NCI-H82 treated with DMSO at 0.1 percent for 48 hours (cell line): ENCODE results near the gene DHX58.
"Not testable (repeated sequence)": the region's sequence is repeated elsewhere in the genome, so short reads cannot be mapped to it uniquely, and the experiment has no call there.

ENCODE experiments used
- DNase-seq: peaks from one replicate; lab custom pipeline; 2025; ENCODE audit not compliant: unreplicated experiment; lab: John Stamatoyannopoulos, UW

Gene DHX58

DNA sequence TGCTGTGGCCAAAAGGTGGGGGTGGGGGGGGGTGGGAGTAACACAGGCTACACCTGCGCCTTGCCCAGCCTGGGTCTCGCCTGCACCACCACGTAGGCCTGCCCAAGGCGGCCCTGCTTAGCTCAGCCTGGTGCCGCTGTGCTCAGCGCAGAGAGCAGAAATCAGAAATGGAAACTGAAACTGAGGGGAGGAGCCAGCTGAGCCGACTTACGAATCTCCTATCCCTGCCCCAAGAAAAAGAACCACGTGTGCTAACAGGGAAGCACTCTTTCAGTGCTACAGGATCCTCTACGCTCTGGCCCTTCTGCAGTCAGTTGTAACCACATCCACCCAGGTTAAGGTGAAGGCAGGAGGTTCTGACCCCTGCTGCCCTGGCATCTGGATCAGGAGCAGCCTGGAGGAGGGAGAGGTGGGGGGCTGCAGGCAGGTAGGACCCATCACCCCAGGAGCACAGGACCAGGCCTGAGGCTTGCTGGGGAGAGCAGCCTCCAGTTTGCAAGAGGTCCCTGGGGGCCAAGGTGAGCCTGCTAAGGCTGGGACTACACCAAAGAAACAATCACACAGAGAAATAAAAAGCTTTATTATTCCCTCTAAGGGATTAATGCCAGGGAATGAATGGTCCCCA lies at the start of gene DHX58:
Gene DHX58 (minus strand): TSS at position 163 of the 625 bp plus-strand sequence. CDS start 822 bp downstream, outside the sequence.
- no peak for DNase-seq

DNA sequence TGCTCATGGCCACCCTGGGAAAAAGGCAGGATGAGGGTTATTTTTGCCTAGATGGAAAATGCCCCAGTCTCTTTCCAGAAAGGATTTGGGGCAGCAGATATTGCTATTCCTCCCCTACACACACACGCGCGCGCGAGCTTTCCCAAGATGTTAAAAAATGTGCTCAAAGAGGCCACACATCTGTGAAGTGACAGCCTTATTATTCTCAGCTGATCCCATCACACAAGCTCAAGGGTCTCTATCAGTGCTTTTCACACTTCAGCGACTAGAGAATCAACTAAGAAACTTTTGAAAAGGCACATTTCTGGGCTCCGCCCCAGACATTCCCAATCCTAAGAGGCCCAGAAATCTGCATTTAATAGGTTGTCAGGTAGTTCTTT lies 48.0 kb upstream of the DHX58 start:
- DNase-seq = no peak

DNA sequence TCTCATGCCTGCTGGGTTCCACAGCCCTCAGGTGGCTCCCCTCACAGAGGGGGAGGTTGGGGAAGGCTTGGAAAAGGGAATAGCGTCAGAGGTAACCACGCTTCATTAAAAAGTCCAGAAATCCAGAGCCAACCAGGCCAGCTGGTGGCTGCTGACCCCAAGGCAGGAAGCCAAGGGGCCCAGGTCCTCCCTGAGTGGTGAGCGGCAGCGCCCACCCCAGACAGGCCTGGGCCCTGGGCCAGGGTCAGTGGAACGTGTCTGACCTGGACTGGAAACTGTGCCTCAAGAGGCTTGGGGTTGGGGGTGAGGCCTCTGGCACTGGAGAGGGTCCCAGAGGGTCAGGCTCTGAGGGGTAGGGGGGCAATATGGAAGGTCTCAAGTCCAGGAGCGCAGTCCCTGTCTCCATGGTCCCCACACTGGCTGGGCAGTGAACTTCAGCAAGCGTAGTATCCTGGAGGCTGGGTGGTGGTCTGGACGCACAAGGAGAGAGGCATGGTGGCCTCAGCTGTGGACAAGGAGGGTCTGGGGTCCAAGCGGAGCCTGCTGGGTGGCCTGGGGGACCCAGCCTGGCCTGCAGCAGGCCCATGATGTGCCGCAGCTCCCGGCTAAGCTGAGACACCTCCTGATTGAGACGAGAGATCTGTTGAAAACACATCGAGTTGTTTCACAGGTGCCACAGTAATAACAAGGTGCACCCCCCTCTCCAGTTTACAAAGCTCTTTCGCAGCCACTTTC lies 47.4 kb upstream of the DHX58 start:
- DNase-seq = no peak

DNA sequence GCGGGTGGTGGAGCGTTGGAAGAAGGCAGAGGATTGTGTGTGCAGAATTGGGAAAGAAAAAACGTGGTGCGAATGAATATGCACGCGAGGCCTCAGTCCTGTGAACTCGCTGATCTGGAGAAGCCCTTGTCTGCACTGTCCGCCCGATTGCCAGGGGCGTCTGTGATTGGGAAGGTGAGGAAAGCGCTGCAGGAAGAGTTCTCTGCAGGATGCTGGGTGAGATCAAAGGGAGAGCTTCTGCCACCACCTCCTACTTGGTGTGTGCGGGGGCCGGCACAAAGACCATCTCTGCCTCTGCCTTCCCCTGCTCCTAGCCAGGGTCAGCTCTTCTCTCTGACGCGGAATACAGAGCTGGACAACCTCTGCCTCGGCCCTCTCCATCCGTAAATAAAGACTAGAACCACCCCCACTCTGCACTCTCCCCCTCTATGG lies 43.1 kb upstream of the DHX58 start:
- DNase-seq = no peak

DNA sequence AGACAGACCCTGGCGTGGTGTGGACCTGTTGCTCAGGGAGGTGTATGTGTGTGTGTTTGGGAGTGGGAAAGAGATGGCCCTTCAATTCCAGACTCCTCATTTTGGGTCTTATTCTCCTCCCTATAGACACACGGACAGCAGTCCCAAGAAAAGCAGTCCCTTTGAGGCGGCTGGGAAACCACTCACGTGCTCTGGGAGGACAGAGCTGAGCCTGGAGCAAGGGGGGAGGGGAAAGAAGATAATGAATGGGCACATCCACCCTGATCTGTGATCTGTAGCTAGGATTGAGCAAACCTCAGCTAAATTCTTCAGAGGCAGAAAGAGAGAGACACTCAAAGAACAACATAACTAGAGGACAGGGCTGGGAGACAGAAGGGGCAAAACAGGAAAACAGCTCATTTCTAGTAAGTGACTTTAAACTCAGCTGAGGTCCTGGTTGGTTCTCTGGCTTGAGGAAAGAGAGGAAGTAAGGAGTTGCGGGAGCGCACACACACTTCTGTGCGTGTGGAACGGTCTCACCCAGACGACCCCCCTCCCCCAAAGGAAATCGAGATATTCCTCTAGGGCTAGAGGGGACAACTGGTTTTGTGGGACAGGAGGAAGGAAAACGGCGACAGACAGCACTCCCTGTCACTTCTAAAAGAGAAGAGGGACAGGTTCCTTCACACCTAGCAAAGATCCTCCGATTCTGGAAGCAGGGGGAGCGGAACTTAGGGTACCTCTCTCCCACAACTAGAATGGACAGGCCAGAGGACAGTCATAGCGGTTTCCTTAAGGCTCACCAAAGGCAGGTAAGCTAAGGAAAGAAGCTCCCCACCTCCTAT lies 41.6 kb upstream of the DHX58 start:
- DNase-seq = no peak

DNA sequence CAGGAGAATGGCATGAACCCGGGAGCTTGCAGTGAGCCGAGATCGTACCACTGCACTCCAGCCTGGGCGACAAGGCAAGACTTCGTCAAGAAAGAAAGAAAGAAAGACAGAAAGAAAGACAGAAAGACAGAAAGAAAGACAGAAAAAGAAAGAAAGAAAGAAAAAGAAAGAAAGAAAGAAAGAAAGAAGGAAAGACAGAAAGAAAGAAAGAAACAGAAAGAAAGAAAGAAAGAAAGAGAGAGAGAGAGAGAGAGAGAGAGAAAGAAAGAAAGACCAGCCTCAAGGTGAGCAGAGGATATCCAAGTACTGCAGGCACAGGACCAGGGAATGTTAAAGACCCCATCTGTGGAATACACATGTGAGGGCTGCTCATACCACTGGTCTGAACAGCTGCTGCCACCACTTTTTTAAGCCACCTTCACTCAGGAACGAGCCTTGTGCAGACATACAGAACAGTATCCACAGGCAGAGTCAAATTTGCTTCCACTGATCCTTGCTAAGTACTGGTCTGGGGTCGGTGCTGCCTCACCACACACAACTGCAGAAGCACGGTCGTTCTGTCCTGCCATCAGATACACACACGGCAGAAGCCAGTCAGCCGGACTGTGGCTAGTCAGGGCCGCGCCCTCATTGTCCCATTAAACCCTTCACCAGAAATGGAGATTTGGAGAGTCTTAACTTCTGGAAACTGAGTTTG lies 34.5 kb upstream of the DHX58 start:
- no peak for DNase-seq

DNA sequence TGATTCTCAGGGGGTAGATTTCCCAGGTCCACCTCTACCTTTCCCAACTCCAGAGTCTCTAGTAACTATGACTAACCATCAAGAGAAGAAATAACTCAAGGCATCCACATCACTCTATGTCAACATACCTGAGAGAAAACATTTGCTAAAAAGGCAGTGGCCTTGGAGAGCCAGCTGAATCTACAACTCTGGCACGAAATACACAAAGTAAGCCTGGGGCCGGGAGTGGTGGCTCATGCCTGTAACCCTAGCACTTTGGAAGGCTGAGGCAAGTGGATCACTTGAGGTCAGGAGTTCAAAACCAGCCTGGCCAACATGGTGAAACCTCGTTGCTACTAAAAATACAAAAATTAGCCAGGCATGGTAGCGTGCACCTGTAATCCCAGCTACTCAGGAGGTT lies 30.6 kb upstream of the DHX58 start:
- not testable (repeated sequence) for DNase-seq

DNA sequence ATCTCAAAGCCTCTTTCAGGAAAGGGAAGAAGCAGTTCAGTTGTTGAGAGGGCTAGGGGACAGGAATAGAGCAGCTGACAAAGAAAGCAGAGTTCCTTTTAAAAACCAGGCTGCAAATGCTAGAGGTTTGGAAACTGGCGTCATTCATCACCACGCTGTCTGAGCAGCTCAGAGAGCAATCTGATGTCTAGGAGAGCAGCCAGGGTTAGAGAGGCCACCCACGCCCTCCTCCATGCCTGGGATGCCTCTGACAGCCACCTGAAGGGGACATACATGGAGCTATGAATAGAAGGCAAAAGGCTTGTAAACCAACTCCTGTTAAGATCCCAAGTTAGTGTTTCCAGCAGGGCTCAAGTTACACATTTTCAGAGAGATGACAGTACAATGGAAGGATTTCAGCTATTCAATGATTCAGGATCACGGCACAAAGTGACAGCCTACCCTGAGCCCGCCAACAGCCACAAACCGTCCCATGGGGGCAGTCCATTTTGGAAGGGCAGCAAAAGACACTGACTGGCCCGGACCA lies 29.9 kb upstream of the DHX58 start:
- no peak for DNase-seq

DNA sequence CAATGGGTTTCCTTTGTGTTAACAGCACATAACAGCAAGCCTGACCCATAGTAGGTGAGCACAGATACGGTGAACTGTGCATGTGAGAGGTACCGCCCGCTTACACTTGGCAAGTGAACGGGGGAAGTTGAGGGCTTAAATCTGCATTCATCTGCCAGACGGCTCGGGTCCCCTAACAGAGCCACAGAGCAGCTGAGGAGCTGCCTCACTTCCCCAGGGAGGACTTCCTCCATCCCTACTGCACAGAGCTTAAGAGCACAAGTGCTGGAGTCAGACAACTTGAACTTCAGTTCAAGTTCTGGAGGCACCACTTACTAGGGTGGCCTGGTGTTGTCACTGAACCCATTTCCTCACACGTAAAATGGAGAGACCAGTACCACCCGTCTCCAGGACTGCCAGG lies 28.9 kb upstream of the DHX58 start:
- no peak for DNase-seq

DNA sequence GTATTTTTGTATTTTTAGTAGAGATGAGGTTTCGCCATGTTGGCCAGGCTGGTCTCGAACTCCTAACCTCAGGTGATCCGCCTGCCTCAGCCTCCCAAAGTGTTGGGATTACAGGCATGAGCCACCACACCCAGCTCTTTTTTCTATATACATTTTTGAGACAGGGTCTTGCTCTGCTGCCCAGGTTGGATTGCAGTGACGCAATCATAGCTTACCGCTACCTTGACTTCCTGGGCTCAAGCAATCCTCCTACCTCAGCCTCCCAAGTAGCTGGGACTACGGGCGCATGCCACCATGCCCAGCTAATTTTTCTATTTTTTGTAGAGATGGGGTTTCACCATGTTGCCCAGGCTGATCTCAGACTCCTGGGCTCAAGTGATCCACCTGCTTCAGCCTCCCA lies 28.2 kb upstream of the DHX58 start:
- DNase-seq = not testable (repeated sequence)

DNA sequence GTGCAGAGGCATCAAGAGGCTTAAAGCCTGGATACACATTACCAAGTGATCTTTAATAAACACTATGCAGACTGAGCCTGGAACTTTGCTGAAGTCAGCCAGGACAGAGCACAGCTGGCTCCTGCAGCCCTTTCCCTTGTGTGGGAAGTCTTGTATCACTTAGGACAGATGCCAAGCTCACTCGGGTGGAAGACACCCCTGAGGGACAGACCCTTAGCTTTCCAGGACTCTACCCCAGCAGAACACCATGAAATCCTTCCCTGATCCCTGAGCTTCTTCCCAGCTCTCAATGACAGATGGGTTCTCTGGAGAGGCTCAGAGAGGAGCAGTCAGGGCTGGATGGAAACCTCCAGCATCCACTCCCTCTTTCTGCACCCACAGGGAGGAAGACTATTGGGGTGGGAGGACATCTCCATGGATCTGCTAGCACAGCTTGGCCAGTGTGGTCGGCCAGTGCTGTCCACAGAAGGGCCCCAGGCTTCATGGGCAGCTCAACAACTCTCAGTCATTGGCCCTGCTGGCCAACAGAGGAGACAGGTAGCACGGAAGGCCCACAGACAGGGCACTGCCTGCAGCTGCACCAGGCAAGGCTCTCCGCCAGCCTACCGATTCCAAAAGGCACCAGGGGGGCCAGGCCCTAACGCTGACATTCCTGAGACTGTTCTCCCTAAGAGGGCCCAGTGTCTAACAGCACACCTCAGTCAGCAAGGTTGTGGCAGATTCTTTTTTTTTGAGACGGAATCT lies 26.4 kb upstream of the DHX58 start:
- no peak for DNase-seq

DNA sequence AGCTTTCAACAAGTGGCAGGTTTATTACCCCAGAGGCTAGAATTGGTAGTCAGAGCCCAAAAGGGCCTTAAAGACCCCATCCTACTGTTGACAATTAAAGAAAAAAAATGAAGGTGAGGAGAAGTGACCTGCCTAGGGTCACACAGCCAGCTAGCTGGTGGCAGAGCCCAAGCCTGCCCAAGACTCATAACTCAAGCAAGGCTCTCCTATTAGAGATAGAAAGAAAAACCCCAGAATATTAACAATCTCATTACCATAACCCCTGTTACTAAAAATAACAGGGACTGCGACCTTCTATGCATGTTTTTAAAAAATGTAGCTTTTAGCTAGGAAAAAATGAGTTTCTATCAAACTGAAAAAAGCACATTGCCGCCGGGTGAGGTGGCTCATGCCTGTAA lies 24.1 kb upstream of the DHX58 start:
- no peak for DNase-seq

DNA sequence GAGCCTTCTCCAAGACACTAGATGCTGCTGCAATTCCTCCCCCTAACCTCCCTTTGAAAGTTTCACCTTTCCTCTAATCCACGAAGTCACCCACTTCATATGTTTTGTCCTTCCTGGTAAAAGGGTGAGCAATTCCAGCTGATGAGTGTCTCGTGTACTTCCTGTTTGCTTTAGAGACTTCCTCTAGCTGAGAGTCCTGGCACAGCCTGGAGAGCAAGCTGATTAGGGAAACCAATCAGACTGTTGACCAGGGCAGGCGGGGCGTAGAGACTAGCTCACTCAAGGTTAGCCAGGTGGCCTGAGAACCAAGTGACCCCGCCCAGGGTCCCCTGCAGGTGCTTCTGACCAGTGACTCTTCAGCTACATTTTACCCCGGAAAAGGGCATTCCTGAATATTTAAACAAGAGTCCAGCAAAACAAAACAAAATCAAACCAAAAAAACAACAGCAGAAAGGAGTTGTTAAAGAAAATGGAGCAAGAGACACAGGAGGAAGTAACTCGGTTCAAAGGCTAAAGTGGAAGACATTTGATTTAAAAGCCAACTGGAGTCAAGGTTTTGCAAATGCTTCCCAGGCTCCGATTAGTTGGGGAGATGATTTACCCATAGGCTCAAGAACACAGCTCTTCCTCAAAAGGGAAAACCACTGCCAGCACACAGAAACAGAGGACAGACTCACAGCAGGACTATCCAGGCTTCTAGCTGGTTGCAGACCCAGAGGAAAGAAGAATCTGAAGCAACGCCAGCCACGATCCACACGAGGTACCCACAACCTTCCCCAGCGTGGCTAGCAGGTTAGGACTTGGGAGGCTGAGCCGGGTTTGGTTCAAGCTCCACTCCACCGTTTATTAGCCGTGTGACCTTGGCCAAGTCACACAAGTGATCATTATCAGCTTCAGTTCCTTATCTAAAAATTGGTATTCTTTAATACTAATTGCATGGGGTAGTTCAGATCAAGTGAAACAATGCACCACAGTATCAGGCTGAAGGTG lies 23.4 kb upstream of the DHX58 start:
- DNase-seq = no peak

DNA sequence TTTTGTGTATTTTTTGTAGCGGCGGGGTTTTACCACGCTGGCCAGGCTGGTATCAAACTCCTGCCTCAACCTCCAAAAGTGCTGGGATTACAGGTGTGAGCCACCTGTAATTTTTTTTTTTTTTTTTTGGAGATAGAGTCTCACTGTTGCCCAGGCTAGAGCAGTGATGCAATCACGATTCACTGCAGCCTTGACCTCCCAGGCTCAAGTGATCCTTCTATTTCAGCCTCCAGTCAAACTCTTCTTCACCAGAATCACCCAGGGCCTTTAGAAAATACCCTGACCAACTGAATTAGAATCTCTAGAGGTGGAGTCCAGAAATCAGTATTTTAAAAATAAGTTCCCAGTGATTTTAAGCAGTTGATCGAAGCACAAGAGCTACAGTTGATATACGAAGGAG lies 22.6 kb upstream of the DHX58 start:
- DNase-seq = no peak

DNA sequence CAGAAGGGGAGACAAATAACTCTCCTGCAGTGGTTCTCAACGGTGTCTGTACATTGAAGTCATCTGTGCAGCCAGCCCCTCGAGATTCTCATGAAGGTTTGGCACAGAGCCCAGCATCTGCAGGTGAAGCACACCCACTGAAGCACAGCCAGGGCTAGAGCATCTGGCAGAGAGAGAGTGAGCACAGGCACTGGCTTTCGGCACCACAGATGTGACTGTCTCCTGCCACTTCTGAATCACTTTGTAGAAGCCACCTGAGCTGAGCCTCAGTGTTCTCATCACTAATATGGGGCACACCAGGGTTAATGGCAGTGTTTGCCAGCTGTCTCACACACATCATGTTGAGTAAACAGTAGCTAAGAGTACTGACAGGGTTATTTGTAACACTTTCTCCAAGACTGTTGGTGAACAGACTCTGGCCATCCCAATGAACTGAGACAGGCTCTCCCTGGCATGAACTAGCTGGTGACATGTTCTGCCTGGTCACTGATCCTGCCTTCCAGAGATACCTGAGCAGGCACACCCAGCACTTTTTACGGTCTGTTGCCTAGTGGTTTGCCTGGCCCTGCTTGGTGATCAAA lies 21.0 kb upstream of the DHX58 start:
- no peak for DNase-seq

DNA sequence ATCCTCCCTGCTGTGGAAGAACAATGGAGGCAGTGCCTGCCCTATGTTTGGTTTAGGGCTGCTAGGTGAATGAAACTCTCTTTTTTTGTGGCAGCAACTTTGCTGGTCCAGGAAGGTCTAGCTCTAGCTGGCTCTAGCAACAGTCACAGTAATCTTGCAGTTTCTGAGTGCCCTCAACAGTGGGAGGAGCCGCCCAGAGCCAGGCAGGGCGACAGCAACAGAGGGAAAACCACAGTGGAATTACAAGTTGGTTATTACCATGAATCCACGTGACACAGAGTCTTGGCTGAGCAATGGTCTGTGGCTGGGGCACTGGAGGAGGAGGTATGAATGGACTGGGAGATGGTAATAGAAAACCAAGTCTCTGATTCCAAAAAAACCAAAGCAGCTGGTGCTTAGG lies 20.4 kb upstream of the DHX58 start:
- DNase-seq = no peak

DNA sequence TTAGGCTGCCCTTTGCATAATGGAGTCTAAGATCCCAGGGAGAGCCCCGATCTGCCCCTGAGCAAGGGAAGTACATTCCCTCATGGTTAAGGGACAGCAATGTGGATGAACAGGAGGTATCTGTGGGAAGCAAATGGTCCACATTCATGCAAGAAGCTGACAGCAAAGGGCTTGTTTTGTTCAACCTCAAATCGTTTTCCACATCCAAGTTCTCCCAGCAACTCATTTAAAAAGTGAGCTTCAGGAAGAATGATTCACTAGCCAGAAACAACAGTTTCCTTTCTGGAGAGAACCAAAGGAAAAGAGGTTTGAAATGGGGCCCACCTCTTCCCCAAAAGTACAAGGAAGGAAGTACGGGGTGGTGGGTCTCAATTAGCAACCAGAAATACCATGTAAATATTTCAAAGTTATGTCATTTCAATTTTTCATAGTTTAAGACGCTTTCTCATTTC lies 19.5 kb upstream of the DHX58 start:
- no peak for DNase-seq

DNA sequence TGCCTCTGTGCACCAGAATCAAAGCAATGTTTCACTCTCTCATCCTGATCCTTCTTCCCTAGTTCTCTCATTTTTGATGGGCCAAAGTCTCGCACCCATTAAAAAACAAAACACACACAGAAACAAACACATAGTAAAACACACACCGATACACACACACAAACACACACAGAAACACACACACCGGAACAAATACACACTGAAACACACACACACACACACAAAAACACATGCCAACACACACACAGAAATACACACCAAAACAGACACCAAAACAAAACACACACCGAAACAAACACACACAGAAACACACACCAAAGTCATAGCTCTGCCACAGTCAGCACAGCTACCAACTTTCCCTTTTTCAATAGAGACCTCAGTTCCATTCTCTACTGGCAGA lies 18.7 kb upstream of the DHX58 start:
- DNase-seq = no peak
